Fibroblast of lung (primary cell): ENCODE results near the gene MAML3. TPM values are rescaled to one million over a fixed set of nuclear protein-coding genes. Genes with fewer than 3 reads are reported as not detected.

Experiments
- DNase-seq, 2 donors: peaks; one replicate each; pipeline versions ENCODE4 v3.0.0 to v3.0.0-alpha.2; 2010; ENCODE audit warnings: low read depth in 2 of 2
- H2AFZ ChIP-seq: 2 replicates; pipeline ENCODE4 v1.5.1; 2012; ENCODE audit warnings: low read length, control low read depth, inconsistent platforms
- H3K27ac ChIP-seq: 2 replicates; pipeline ENCODE4 v1.5.1; 2011; ENCODE audit warnings: low read length, control low read depth; ENCODE audit not compliant: insufficient read depth
- H3K27me3 ChIP-seq: 2 replicates; pipeline ENCODE4 v1.5.1; 2011; ENCODE audit warnings: mild to moderate bottlenecking, low read length; ENCODE audit not compliant: control insufficient read depth, insufficient read depth
- H3K36me3 ChIP-seq: 2 replicates; pipeline ENCODE4 v1.5.1; 2011; ENCODE audit warnings: low read length; ENCODE audit not compliant: control insufficient read depth, insufficient read depth
- H3K4me1 ChIP-seq: 2 replicates; pipeline ENCODE4 v1.5.1; 2011; ENCODE audit warnings: low read length; ENCODE audit not compliant: control insufficient read depth, insufficient read depth; ENCODE audit errors: extremely low read depth
- H3K4me2 ChIP-seq: 2 replicates; pipeline ENCODE4 v1.5.1; 2011; ENCODE audit warnings: low read length, control low read depth; ENCODE audit not compliant: insufficient read depth; ENCODE audit errors: extremely low read depth
- H3K4me3 ChIP-seq, 4 experiments: fragments of 200-600 bp in 1 of 4; sonication (generic) in 1 of 4; replicated peaks in 1 of 4; 2 replicates each; pipeline ENCODE4 v1.5.1; 2011 to 2016; ENCODE audit warnings: low read length in 4 of 4, low read depth in 3 of 4, mild to moderate bottlenecking in 3 of 4, control low read depth in 2 of 4, inconsistent platforms in 1 of 4, mixed read lengths in 1 of 4; ENCODE audit not compliant: insufficient read depth in 1 of 4; ENCODE audit errors: control extremely low read depth in 1 of 4
- H3K79me2 ChIP-seq: 2 replicates; pipeline ENCODE4 v1.5.1; 2012; ENCODE audit warnings: mild to moderate bottlenecking, low read length, inconsistent platforms; ENCODE audit not compliant: control insufficient read depth, insufficient read depth
- H3K9ac ChIP-seq: 2 replicates; pipeline ENCODE4 v1.5.1; 2011; ENCODE audit warnings: mild to moderate bottlenecking, low read length, control low read depth; ENCODE audit not compliant: insufficient read depth
- H3K9me3 ChIP-seq: 2 replicates; pipeline ENCODE4 v1.5.1; 2012; ENCODE audit warnings: low read depth, low read length; ENCODE audit not compliant: control insufficient read depth, insufficient read depth
- H4K20me1 ChIP-seq: 2 replicates; pipeline ENCODE4 v1.5.1; 2011; ENCODE audit warnings: low read length; ENCODE audit not compliant: control insufficient read depth, insufficient read depth; ENCODE audit errors: extremely low read depth
- EZH2 ChIP-seq: IDR thresholded peaks from 2 replicates; pipeline ENCODE4 v1.5.1; 2012; ENCODE audit warnings: low read length, control low read depth, mild to moderate bottlenecking; ENCODE audit errors: missing control alignments
- polyA plus RNA-seq, 2 donors: library from polyadenylated mRNA; depleted of rRNA in 1 of 2; stranded (reverse) in 1 of 2; unstranded in 1 of 2; fragments of >200 nt; gene quantifications; 2 replicates each; pipeline ENCODE4 v1.2.1, GENCODE V29; 2011 to 2012; ENCODE audit warnings: missing spikeins in 1 of 2
- total RNA-seq: library from RNA; depleted of rRNA; stranded (reverse); fragments of >200 nt; gene quantifications from 2 replicates; pipeline ENCODE4 v1.2.1, GENCODE V29; 2014
- TF ChIP-seq, protein P1 (sequence below), 2 donors: IDR thresholded peaks in 1 of 2; conservative IDR thresholded peaks in 1 of 2; 1 replicate in 1 of 2; 2 replicates in 1 of 2; pipeline ENCODE4 v1.5.1; 2011 to 2012; ENCODE audit warnings: low read length in 2 of 2, control low read depth in 1 of 2, inconsistent platforms in 1 of 2, low read depth in 1 of 2, mild to moderate bottlenecking in 1 of 2

The MAML3 gene
- total and polyA plus RNA-seq, 2 donors (not counting 1 experiment from before 2014, with no cell fraction given) = 2.0 to 2.8 TPM

DNA sequence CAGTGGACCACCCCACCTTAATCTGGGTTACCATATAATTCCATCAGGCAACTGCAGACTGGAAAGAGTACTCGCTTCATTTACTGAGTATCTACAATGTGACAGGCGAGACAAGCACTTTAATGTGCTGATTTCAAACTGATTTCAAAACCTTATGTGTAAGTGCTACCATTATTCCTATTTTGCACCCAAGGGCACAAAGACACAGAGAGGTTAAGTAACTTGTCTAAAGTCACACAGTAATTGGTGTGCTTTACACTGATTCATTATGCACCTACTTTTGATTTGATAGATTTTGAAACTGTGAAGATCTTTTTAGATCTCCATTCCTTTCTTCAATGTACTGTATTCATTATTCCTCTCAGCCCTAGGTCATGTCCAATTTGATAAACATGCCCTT is 296.0 kb downstream of the MAML3 start:
- H3K4me1 ChIP-seq = no peaks in the 10 kb centered on the region
- H3K79me2 ChIP-seq = no peaks in the 10 kb centered on the region
- no peaks in the 10 kb centered on the region for H3K9me3 ChIP-seq
- no peaks in the 10 kb centered on the region for H3K36me3 ChIP-seq
- DNase-seq = no peak
- no peak overlapping the region for H3K9ac ChIP-seq
- H3K4me3 ChIP-seq = no peak overlapping the region
- no peaks in the 10 kb centered on the region for H4K20me1 ChIP-seq
- H3K27ac ChIP-seq = no peak overlapping the region
- no peak overlapping the region for H3K4me2 ChIP-seq
- no peaks in the 10 kb centered on the region for H3K27me3 ChIP-seq
- TF ChIP-seq EZH2 = no peak
- TF ChIP-seq, protein P1, sequence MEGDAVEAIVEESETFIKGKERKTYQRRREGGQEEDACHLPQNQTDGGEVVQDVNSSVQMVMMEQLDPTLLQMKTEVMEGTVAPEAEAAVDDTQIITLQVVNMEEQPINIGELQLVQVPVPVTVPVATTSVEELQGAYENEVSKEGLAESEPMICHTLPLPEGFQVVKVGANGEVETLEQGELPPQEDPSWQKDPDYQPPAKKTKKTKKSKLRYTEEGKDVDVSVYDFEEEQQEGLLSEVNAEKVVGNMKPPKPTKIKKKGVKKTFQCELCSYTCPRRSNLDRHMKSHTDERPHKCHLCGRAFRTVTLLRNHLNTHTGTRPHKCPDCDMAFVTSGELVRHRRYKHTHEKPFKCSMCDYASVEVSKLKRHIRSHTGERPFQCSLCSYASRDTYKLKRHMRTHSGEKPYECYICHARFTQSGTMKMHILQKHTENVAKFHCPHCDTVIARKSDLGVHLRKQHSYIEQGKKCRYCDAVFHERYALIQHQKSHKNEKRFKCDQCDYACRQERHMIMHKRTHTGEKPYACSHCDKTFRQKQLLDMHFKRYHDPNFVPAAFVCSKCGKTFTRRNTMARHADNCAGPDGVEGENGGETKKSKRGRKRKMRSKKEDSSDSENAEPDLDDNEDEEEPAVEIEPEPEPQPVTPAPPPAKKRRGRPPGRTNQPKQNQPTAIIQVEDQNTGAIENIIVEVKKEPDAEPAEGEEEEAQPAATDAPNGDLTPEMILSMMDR (conservative IDR thresholded peaks at IDR 0.05 in 1 of 2, IDR thresholded peaks at IDR 0.05 in 1 of 2; ENCODE audit: low read depth in 1 of 2, low read length in 2 of 2) = no peak
- no peak overlapping the region for H2AFZ ChIP-seq

DNA sequence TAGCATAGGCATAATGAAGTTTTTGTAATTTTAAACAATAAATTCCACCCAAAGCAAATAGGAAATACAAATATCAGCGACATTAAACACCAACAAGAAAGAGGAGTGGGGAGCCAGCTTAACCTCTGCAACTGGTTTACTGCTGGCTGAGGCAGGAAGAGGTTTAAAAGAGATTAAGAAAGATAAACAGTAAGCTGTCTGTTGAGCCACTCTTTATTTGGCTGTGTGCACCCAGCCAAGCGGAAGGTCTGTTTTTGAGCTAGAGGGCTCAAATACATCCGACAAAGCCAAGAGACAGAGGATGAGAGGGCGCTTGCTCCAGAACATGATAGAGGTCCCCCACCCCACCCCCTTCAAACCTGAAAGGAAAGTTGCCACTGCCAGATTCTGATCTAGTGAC is 297.0 kb downstream of the MAML3 start:
- no peak overlapping the region for H2AFZ ChIP-seq
- no peaks in the 10 kb centered on the region for H3K36me3 ChIP-seq
- H3K9ac ChIP-seq = no peak overlapping the region
- H3K79me2 ChIP-seq = no peaks in the 10 kb centered on the region
- no peaks in the 10 kb centered on the region for H3K4me1 ChIP-seq
- no peak overlapping the region for H3K27ac ChIP-seq
- DNase-seq = peak in 1 of 2 donors; percentile 49
- H3K4me3 ChIP-seq = no peak overlapping the region
- H3K4me2 ChIP-seq = no peak overlapping the region
- no peaks in the 10 kb centered on the region for H4K20me1 ChIP-seq
- H3K27me3 ChIP-seq = no peaks in the 10 kb centered on the region
- no peaks in the 10 kb centered on the region for H3K9me3 ChIP-seq
- TF ChIP-seq, protein P1 (conservative IDR thresholded peaks at IDR 0.05 in 1 of 2, IDR thresholded peaks at IDR 0.05 in 1 of 2; ENCODE audit: low read depth in 1 of 2, low read length in 2 of 2) = no peak
- TF ChIP-seq EZH2 = no peak

DNA sequence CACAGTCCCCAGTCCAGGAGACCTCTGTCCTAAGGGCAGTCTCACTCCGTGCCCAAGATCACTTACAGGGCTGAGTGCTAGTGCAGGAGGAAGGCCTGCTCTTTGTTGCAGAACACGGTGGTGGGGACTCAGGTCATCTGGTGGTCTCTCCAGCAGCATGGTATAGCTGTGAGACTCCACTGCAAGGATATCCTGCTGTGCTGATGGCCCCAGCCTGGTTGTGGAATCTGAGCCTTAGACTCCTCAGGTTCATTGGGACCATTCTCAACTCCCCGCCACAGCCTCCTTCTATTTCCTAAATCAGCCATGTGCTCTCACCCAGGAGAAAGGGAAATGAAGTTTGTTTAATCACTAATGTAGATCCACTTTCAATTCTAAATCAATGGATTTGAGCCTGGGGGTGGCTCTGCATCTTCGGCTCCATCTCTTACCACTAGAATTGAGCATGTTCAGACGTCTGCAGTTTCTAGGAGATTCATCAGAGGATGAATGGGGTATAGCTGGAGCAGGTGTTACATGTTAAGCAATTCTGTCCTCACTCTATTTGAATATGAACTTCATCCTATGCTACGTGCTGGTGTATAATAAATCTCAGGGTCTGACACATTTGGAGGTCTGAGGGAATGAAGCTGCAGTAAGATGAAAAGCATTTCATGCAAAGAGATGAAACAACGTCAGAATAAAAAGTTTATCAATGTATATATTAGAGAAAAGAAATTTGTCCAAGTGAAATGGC is 299.1 kb downstream of the MAML3 start:
- DNase-seq = no peak
- no peak overlapping the region for H3K27ac ChIP-seq
- no peak overlapping the region for H3K4me2 ChIP-seq
- no peaks in the 10 kb centered on the region for H3K9me3 ChIP-seq
- H3K9ac ChIP-seq = no peak overlapping the region
- H2AFZ ChIP-seq = no peak overlapping the region
- no peaks in the 10 kb centered on the region for H3K79me2 ChIP-seq
- no peaks in the 10 kb centered on the region for H3K27me3 ChIP-seq
- H3K4me3 ChIP-seq = no peak overlapping the region
- H4K20me1 ChIP-seq = no peaks in the 10 kb centered on the region
- H3K4me1 ChIP-seq = no peaks in the 10 kb centered on the region
- TF ChIP-seq, protein P1 (conservative IDR thresholded peaks at IDR 0.05 in 1 of 2, IDR thresholded peaks at IDR 0.05 in 1 of 2; ENCODE audit: low read depth in 1 of 2, low read length in 2 of 2) = no peak
- no peak for TF ChIP-seq EZH2
- H3K36me3 ChIP-seq = no peaks in the 10 kb centered on the region
